Activated T-cell treated with anti-CD3 and anti-CD28 coated beads, Interleukin-2, amount 50 U/mL, for 1 hour (primary cell): ENCODE results near the gene DNAJC2.
"Not testable (repeated sequence)": the region's sequence is repeated elsewhere in the genome, so short reads cannot be mapped to it uniquely, and the experiment has no call there.

ENCODE experiments used
- DNase-seq: peaks from one replicate; pipeline ENCODE4 v3.0.0-alpha.2; 2020

Gene DNAJC2

DNA sequence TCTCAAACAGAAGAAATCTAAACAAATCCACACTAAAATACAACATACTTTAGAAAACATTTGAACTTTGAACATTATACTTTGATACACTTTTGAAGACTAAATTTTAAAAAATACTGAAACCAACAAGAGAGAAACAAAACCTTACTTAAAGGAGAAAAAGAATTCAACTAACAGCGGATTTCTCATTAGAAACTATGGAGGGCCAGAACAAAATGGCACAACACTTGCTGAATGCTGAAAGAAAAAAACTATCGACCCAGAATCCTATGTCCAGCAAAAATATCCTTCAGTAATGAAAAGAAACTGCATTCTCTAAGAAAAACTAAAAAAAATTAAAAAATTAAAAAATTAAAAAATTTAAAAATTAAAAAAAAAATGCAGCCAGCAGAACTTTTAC is 80.5 kb downstream of the DNAJC2 start:
- DNase-seq: not testable (repeated sequence)
